HG03558 (cell line): Measurements from ENCODE around the gene EXOC2.
"Not testable (repeated sequence)": the region's sequence is repeated elsewhere in the genome, so short reads cannot be mapped to it uniquely, and the experiment has no call there.

Experiments used
- ATAC-seq: cut with Tn5 transposase; IDR thresholded peaks from one replicate; pipeline ENCODE4 v1.9.1; 2021; ENCODE audit warnings: moderate number of reproducible peaks; ENCODE audit not compliant: unreplicated experiment; ENCODE audit errors: extremely low read depth

The EXOC2 gene

DNA sequence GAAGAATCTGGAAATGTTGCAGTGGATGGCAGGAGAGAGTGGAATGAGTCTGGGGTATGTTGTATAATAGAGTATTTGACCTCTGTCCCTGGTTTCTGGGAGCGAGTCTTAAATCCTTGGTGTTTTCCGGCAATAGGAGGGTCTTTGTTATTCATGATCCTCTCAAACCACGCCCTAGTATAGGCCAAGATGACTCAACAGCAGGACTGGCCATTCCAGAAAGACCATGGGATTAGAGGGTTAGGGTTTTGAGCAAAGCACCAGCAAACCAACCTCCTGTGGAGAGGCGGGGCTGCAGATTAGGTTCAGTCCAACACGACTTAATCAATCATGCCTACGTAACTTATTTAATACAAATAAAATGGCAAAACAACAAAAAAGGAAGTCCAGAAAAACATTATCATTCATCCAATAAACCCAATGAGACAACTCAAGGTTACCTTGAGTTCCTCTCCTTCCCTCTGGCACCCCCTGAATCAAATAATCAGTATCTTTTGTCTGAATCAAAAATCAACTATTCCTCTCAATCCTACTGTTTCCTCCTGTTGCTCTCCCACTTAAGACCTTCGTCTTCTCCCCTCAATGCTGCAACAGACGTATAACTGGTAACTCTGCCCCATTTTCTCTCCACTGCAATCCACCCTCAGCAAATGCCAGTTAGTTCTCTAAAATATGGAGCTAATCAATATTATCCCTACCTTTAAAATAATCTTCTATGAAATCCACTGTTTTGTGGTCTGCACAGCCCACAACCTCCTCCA lies 51.5 kb downstream of the EXOC2 start:
- no peak for ATAC-seq

DNA sequence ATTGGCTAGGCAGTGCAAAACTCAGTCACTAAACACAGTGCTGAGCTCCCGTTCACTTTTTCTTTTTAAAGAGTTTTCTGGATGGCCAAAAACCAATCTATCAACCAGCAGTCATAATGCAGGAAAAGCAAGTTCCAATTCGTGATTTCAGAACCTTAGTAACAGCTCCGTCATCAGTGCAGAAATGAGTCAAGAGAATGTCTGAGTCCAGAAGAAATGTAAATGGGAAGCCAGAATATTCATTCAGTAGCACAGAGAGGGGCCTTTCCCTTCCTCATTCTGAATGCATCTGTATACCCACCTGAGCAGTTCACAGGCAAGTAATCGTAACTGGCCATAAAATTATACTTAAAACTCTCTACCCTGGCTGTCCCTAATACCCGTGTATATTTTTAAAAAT lies 56.5 kb downstream of the EXOC2 start:
- peak; percentile 75 for ATAC-seq

DNA sequence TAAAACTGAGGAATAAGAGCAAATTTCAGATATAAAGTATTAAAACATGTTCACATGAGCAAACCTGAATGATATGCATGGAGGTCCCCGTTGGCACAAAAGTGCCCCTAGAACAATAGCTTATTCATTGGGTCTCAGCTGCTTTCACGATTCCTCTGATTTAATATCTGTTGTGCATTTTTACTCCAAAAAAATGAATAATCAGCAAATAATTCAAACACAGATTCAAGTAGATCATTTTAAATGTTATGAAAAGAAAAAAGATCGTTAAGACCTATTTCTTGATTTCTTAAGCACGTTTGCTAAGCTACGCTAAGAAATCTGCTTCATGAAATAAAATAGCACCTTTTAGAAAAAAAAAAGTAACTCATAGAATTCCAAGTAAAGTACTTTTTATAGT lies 57.7 kb downstream of the EXOC2 start:
- no peak for ATAC-seq

DNA sequence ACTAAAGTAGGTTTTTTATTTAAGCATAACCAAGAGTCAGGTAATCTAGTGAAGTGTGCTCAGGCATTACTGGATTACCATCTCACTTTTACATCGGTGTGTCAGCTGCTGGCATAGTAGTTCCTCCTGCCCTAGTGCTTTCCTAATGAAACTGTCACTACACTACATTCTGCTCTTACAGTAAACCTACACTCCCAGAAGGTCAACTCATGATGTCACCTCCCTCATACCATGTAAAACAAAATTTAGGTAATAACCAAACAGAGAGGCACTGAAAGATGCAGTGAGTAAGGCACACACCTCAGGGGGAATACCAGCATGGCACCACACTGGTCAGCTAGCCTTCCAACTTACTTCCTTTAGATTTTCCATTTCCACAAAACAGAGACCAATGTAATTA lies 59.3 kb downstream of the EXOC2 start:
- ATAC-seq: no peak

DNA sequence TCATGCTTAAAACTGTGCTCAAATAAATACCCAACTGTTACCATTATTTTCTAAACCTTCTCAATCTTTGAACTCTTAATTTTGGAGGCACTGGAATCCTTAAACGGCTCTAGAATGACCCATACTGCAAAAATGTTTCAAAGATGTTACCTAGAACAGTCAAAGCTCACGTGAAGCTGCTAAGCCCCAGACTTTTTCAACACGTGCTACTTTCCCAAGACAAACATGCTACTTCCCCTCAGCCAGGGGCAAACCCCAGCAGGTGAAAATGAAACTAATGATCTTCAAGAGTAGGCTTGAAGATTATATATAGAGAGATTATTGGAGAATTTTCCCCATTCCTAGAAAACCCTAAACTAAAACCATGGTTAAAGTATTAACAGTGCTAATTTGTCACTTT lies 64.2 kb downstream of the EXOC2 start:
- ATAC-seq: no peak

DNA sequence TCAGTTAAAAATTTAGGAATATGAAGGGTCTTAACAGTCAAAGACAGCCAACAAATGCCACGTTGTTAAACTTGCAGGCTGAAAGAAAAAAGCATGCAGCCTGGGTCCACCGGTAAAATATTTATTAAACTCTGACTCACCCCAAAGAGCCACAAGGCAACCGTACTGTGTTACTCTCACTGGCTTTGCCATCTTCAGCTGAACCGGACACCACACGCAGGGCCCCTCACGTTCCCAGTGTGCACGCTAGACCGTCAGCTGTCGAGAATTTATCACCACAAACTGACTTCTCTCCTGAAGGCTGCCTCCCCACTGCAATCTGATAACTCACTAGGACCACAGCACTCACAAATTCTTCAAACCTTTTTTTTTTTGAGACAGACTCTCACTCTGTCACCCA lies 66.7 kb downstream of the EXOC2 start:
- no peak for ATAC-seq

DNA sequence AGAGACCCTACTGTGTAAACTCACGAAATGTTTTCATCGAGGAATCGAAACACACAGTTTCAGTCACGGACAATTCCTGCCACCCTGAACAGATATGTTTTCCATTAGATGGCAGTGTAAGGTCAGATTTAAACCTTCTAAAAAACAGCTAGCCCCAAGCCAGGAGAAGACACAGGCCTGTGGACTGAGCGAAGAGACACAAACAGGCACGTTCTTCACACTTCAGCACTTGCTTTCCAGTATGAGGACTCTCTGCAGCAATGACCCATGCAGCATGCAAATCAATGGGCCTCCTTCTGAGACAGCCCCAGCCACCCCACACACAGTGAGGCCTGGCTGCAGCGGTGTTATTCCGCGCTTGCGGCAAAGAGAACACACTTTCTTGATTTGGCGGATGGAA lies 68.0 kb downstream of the EXOC2 start:
- no peak for ATAC-seq

DNA sequence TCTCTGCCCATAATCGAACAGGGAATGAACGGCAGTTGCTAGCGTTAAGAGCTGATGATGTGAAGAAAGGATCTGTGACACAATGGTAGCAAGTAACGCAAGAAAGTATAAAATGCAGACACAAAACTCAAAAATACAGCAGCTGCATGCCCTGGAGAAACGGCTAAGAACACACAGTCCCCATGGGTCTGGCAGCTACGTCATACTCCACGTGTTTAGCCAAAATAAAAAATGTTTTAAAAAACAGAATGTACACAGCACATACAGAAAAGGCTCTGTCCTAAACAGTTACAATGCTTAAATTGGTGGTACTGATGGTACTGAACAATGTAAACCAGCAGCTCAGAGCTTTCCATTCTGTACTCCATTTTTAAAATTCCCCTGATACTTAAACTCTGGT lies 70.5 kb downstream of the EXOC2 start:
- no peak for ATAC-seq

DNA sequence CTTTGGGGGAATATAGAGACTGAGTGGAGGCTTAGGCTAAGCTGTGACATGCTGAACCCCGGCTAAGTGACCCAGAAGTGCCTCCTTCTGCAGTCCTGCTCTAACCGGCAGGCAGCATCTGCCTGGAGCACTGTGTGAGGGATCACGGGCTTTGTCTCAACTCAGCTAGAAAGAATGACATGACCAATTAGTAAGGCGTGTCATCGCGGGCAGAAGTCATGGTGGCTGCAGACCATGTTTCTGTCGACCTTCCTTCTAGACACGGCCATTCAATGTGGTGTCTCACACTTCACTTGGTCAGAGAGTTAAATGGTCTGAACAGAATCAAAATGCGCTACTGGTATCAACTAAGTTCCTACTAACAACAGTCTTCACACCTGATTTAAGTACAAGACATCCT lies 71.0 kb downstream of the EXOC2 start:
- no peak for ATAC-seq

DNA sequence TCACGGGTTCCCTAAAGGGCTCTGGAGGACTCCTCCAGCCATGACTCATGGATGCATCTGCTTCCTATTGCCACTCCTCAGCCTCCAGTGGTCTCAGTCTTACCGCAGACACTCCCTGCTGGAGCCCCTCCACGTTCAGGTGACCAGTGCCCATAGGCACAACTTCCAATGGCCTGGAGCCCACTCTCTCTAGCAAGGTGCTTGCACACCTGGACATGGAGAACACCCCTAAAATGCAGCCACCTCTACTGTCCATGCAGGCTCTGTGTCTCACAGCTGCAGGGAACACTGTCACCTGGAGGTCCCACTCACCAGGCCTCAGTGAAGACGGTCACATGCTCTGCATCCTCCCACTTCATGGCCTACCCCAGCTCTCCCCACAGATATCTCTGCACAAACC lies 72.0 kb downstream of the EXOC2 start:
- ATAC-seq: no peak

DNA sequence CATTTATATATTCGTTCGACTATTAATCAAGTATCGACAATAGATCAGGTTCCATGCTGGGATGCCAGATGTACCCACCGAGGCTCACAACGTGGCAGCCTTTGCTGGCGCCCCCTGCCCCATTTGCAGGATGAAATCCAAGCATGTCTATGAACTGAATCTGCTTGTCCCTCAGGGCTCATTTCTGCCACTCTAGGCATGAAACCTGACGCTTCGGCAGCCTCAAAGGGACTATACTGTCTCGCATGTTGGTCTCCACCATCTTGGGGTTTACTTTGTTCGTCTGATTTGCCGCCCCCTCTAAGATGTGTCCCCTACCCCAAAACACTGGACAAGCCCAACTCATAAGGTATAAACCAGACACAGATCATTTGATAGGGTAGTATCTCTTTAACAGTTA lies 72.8 kb downstream of the EXOC2 start:
- no peak for ATAC-seq

DNA sequence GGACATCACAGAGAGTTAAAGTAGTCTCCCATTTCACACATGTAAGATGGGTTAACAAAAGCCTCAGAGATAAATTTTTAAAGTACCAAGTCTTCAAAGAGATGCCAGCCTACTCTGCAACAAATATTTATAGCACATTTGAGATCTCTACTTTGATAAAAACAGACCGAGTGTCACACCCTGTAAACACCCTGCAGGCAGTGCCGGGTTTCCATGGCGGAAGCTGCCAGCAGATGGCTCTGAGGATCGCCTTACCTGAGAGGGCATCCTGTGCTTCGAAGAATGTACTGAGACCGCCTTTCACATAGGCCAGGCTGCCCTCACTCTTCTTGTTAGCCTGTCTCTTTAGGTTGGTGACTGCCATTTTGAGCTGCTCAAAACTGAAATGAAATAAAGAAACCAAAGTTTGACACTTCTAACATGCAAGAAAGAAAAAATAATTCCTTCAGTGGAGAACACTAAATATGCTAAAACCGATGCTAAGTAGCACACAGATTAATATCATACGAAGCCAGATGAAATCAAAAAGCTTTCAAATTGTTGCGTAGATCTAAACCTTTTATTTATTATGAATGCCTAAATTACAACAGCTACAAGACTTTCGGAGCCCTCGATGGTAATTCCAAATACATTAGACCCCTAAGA lies 75.4 kb downstream of the EXOC2 start:
- no peak for ATAC-seq

DNA sequence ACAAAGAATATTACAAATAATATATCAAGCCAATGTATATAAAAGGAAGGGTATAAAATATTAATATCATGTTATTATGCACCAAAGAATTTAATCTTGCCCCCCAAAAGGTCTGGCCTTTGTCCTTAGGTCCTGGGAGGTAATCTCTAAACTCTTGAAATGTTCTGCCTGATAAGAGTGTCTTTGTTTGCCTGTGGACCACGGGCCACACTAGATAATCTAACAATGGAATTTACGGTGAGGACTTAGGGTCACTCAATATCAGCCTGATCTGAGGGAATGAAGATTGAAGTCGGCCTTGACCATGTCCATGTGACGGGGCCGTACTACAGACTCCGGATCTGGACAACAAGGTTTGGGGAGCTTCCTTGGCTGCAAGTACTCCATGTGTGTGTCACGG lies 79.0 kb downstream of the EXOC2 start:
- no peak for ATAC-seq

DNA sequence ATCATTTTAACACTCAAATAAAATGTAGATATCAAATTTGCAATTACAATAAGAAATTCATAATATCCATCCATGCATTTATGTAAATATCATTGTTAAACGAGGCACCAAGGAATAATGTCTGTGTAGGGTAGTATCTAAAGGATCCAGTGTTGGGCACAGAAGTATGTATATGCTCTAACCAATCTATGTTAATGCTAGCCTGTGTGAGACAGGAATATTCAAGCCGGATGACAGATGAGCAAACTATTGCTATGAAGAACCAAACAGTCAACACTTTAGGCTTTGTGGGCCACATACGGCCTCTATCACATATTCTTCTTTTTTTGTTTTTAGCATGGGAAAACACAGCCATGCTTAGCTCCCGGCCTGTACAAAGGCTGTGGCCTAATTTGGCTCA lies 81.0 kb downstream of the EXOC2 start:
- ATAC-seq: no peak

DNA sequence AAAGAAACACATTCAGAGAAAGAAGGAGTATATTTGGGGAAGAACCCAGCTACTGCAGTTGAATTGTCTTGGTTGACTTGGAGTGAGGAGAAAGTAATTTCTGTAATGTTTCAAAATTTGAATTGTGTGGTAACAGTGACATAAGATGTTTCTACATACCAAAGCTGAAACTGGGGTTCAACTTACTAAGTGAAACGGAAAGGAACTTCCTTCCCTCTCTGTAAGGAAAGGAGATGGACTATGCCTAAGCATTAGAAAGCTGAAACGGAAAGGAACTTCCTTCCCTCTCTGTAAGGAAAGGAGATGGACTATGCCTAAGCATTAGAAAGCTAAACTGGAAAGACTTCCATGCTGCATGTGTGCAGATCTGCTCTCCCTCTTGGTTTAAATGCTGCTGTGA lies 82.1 kb downstream of the EXOC2 start:
- no peak for ATAC-seq

DNA sequence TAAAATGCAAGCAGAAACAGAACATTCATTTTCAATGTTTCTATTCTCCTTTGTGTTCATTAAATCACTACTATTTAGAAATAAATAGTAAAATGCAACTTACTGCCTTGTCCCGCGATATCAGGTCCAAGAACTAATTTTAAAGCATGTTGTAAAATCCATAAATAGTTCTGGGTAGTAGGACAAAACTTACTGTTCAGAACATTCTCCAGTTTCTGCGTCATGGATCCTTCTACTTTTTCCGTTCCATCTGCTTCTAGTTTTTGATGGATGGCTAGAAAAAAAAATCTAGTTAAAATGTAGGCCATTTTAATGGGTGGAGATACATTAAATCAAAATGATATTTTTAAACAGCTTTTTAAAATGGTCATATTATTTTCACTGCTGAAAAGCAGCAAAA lies 83.0 kb downstream of the EXOC2 start:
- ATAC-seq: no peak

DNA sequence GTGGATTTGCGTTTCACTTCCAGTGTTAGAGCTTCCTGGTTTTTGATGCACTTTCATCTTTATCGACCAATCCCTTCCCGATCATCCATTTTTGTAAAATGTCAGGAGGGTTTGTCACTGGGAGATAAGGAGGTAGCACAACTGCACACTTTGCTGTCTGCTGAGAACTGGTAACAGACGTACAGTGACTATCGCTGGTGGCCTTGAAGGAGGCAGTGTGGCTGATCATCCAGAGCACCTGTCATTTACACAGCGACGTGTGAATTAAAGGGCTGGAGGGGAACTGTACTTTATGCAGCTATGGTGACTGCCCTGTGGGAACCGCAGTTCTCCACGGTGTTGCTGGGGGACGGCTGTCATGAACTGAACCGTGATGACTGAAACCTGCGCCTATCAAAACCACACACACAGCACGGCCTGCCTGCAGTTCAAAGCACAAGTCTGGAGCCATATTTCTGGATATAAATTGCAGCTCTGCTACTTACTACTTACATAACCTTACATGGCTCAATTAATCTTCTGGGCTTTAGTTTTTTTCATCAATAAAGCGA lies 86.0 kb downstream of the EXOC2 start:
- ATAC-seq: no peak

DNA sequence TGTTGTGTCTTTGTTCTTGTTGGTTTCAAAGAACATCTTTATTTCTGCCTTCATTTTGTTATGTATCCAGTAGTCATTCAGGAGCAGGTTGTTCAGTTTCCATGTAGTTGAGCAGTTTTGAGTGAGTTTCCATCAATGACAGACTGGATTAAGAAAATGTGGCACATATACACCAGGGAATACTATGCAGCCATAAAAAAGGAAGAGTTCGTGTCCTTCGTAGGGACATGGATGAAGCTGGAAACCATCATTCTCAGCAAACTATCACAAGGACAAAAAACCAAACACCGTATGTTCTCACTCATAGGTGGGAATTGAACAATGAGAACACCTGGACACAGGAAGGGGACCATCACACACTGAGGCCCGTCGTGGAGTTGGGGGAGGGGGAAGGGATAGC lies 87.0 kb downstream of the EXOC2 start:
- ATAC-seq: not testable (repeated sequence)

DNA sequence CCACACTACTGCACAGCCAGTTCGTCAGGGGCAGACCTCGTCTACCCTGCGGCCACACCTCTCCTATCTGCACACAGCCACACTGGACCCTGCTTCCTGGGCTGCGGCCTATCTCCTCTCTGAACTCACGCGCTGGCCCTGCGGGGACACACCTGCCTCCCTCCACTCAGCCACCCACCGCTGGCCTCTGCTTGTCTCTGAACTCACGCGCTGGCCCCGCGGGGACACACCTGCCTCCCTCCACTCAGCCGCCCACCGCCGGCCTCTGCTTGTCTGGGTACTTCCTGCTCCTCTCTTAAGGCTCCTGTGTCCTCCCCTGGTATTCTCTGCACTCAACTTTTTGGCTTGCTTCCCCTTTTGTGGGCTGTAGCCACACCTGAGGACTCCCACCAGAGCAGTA lies 88.4 kb downstream of the EXOC2 start:
- no peak for ATAC-seq

DNA sequence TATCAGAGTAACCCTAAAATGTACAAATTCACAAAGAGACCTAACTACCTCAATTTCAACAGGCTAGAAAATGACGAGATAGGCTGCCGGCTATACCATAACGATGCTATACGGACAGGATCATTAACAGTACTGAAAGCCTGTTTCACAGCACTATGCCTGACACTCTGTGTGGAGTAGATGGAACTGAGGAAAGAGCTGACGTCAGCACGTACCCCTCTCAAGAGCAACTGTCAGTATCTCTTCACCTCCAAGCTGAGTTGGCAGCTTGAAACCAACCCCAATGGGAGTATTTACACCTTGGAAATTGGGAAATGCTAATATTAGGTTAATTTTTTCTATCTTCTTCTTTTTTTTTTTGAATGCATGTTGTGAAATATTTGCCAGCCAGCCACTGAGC lies 89.7 kb downstream of the EXOC2 start:
- ATAC-seq: no peak

DNA sequence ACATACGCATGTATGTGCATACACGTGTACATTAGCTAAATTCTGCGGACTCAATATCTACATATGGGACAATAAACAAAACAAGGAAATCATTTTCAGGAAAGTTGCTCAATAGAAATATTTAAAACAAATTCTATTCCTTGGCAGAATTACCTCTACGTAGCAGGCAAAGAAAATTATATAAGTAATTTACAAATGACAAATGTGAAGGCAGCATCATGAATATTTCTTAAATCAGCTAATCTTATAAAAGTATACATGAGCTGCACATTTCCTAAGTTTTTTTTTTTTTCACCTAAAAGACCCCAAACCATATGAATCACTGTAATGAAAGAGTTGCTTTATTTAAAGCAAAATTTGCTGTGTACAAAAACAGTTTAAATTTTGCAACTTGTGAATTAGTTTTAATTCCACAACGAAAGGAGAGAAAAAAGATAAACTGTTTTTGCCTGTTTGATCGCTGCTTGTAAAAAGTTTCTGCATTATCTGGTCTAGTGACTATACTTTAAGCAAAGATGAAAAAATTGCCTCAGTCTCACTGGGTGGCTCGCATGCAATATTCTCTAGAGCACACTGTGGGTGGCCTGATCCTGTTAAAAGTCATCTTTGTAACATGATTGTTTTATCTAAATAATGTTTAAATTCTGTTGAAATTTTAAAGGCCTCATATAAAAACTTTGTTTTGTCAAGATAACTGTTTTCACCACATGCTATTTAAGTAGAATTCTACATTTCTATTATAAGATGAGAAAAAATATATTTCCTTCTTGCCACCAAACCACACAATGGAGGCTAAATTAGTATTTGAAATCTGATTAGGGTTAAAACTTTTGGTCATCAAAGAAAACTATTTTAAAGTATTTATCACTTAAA lies 93.1 kb downstream of the EXOC2 start:
- ATAC-seq: no peak
